Measurements from ENCODE around the gene HACE1.
"Not testable (repeated sequence)": the region's sequence is repeated elsewhere in the genome, so short reads cannot be mapped to it uniquely, and the experiment has no call there.

Gene HACE1

DNA sequence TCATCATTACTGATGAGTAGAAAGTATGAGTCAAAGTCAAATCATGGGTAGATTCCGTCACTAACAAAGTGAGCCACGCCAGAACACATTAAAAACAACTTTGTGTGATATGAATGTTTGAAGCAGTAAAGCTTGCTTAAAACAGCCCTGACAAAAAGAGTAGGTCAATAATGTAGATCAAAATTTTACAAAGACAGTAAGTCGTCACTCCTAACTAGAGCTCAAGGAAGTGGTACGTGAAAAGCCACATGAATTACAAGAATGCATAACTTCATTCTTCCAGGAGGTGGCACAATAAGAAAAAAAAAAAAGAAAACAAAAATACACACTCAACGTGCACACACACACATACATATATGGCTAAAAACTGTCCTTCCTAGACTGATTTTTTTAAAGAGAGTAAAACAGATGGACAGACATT, 69.9 kb downstream of the HACE1 start:
- Histone ChIP-seq H3K27me3 (ENCODE audit: control insufficient read depth in 1 of 2, insufficient read depth in 2 of 2, low read length in 2 of 2) (no peaks in the 10 kb centered on the region), H3K9ac (ENCODE audit: low read length in 2 of 2) (no peak overlapping the region), H3K4me3 (ENCODE audit: low read length in 2 of 2) (no peak overlapping the region)

DNA sequence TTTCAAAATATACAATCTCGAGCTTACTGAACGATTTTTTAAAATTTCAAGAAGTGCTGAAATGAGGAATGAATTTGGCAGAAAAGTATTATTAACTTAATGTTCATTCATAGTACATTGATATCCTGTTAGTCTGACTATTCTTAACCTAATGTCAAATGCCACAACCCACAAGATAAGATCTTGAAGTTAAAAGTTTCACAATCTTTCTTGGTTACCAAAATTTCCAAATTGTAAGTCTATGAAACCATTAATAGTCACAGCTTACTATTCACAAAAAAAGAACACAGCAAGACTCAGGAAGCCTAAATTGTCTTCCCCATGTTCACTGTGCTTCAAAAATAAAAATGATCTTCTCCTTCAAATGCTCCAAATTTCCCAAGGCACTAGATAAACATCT, 71.3 kb downstream of the HACE1 start:
- Histone ChIP-seq H3K27ac (ENCODE audit: low read length) (no peak overlapping the region), H3K9me3 (ENCODE audit: control insufficient read depth in 2 of 2, low read length in 2 of 2) (no peaks in the 10 kb centered on the region), H3K27me3 (ENCODE audit: control insufficient read depth in 1 of 2, insufficient read depth in 2 of 2, low read length in 2 of 2) (no peaks in the 10 kb centered on the region), H3K4me1 (ENCODE audit: control insufficient read depth, insufficient read depth, low read length) (no peaks in the 10 kb centered on the region), H3K4me3 (ENCODE audit: low read length in 2 of 2) (no peak overlapping the region), H3K36me3 (ENCODE audit: control insufficient read depth in 2 of 2, insufficient read depth in 2 of 2, low read length in 2 of 2) (peaks cover 0 to 6% of the 10 kb centered on the region in 2 donors), H3K9ac (ENCODE audit: low read length in 2 of 2) (no peak overlapping the region)

More for the DNA sequence above, 69.9 kb downstream of the HACE1 start:
- Histone ChIP-seq H3K4me1 (ENCODE audit: control insufficient read depth, insufficient read depth, low read length) (no peaks in the 10 kb centered on the region), H3K9me3 (ENCODE audit: control insufficient read depth in 2 of 2, low read length in 2 of 2) (no peaks in the 10 kb centered on the region), H3K36me3 (ENCODE audit: control insufficient read depth in 2 of 2, insufficient read depth in 2 of 2, low read length in 2 of 2) (no peaks in the 10 kb centered on the region), H3K27ac (ENCODE audit: low read length) (no peak overlapping the region)

DNA sequence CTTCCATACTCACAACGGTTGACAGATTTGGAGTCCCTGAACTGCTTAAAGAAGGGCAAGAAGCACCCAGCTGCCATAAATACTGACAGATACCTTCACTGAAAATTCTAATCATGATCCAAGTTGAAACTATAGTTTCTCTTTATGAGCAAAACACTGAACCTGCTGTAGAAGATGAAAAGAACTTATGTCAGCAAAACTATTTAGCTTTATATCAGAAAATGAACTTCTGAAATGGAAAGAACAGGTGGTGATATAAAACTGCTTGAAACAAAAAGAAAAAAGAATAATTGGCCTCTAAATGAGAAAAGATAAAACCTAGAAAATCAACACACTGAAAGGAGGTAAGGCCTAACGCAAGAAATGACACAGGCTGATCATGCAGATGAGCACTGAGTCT, 72.4 kb downstream of the HACE1 start:
- H3K4me3 ChIP-seq (ENCODE audit: low read length in 2 of 2): no peak overlapping the region
- no peaks in the 10 kb centered on the region for H3K27me3 ChIP-seq (ENCODE audit: control insufficient read depth in 1 of 2, insufficient read depth in 2 of 2, low read length in 2 of 2)
- no peak overlapping the region for H3K27ac ChIP-seq (ENCODE audit: low read length)
- H3K9me3 ChIP-seq (ENCODE audit: control insufficient read depth in 2 of 2, low read length in 2 of 2): no peaks in the 10 kb centered on the region
- H3K4me1 ChIP-seq (ENCODE audit: control insufficient read depth, insufficient read depth, low read length): no peaks in the 10 kb centered on the region
- H3K9ac ChIP-seq (ENCODE audit: low read length in 2 of 2): no peak overlapping the region
- peaks cover 0 to 7% of the 10 kb centered on the region in 2 donors for H3K36me3 ChIP-seq (ENCODE audit: control insufficient read depth in 2 of 2, insufficient read depth in 2 of 2, low read length in 2 of 2)

DNA sequence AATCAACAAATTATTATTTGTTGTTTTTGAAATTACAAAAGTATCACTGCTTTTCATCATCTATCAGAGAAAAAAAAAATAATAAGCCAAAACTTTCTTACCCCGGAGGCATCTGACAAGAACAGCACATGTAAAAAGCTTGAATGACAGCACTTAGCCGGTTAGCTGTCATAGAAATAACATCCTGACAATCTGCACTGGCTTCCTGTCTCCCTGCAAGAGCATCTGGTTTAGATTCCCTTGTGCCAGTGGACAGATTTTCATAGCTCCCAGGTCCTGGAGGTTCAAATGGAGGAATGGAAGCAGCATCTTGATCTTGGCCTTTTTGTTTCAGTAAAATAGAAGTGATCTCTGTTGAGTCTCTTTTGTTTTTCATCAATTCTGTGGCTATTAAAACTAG, 74.8 kb downstream of the HACE1 start:
- Histone ChIP-seq H3K9ac (ENCODE audit: low read length in 2 of 2) (no peak overlapping the region), H3K4me1 (ENCODE audit: control insufficient read depth, insufficient read depth, low read length) (no peaks in the 10 kb centered on the region), H3K9me3 (ENCODE audit: control insufficient read depth in 2 of 2, low read length in 2 of 2) (no peaks in the 10 kb centered on the region), H3K36me3 (ENCODE audit: control insufficient read depth in 2 of 2, insufficient read depth in 2 of 2, low read length in 2 of 2) (peaks cover 2 to 10% of the 10 kb centered on the region in 2 donors), H3K4me3 (ENCODE audit: low read length in 2 of 2) (no peak overlapping the region), H3K27me3 (ENCODE audit: control insufficient read depth in 1 of 2, insufficient read depth in 2 of 2, low read length in 2 of 2) (no peaks in the 10 kb centered on the region), H3K27ac (ENCODE audit: low read length) (no peak overlapping the region)

DNA sequence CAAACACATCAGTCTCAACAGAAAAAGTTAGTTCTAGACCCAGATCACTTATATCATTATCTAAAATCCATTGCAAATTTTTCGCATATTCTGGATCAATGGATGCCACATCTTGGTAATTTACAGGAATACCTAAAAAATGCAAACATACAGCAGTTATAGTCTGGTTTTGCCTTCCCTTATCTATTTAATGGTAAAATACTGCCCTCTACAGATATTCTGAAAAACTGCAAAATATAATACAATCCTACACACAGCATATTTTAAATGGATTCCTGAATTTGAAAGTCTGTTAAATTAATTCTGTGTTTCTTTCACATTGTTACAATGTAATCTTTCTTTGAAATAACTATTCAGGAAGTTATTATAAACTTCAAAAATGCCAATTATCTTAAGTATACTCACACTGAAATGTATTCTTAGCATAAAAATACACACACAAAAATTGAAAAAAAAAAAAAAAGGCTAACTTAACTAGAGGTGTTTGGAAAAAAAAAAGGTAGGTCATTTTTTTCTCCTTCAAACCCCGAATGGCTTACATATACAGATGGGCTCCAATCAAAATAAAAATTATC, 88.4 kb downstream of the HACE1 start:
- H3K27me3 ChIP-seq (ENCODE audit: control insufficient read depth in 1 of 2, insufficient read depth in 2 of 2, low read length in 2 of 2): no peaks in the 10 kb centered on the region
- no peak overlapping the region for H3K4me3 ChIP-seq (ENCODE audit: low read length in 2 of 2)
- no peak overlapping the region for H3K9ac ChIP-seq (ENCODE audit: low read length in 2 of 2)
- H3K4me1 ChIP-seq (ENCODE audit: control insufficient read depth, insufficient read depth, low read length): no peaks in the 10 kb centered on the region
- no peaks in the 10 kb centered on the region for H3K9me3 ChIP-seq (ENCODE audit: control insufficient read depth in 2 of 2, low read length in 2 of 2)
- no peak overlapping the region for H3K27ac ChIP-seq (ENCODE audit: low read length)
- peaks cover 0 to 3% of the 10 kb centered on the region in 2 donors for H3K36me3 ChIP-seq (ENCODE audit: control insufficient read depth in 2 of 2, insufficient read depth in 2 of 2, low read length in 2 of 2)

DNA sequence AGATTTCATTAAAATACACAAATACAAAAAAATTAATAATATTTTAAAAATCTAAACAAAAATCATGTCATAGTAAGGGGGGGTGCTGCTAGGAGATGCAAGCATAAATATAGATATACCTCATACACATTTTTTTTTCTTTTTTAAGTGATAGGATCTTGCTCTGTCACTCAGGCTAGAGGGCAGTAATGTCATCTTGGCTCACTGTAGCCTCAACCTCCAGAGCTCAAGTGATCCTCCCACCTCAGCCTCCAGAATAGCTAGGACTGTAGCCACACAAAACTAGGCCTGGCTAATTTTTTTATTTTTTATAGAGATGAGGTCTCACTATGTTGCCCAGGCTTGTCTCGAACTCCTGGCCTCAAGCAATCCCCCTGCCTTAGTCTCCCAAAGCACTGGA, 90.8 kb downstream of the HACE1 start:
- Histone ChIP-seq H3K4me3 (ENCODE audit: low read length in 2 of 2) (no peak overlapping the region), H3K9ac (ENCODE audit: low read length in 2 of 2) (no peak overlapping the region), H3K4me1 (ENCODE audit: control insufficient read depth, insufficient read depth, low read length) (no peaks in the 10 kb centered on the region), H3K27ac (ENCODE audit: low read length) (no peak overlapping the region), H3K27me3 (ENCODE audit: control insufficient read depth in 1 of 2, insufficient read depth in 2 of 2, low read length in 2 of 2) (no peaks in the 10 kb centered on the region), H3K36me3 (ENCODE audit: control insufficient read depth in 2 of 2, insufficient read depth in 2 of 2, low read length in 2 of 2) (peaks cover 0 to 5% of the 10 kb centered on the region in 2 donors), H3K9me3 (ENCODE audit: control insufficient read depth in 2 of 2, low read length in 2 of 2) (no peaks in the 10 kb centered on the region)

DNA sequence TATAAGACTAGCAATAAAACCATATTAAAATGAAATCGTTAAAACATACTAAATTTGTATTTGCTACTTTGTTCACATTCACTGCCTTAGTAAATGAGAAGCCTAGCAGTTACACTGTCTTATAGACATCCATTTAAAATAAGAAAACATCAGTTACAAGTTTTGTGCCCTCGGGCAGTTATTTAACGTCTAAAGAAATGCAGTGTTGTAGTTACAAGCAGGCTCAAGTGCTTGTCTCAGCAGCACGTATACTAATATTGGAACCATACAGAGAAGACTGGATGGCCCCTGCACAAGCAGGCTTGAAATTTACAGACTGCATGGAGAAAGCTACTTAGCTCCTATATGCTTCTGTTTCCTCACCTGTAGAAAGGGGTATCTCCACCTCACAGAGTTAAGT, 93.1 kb downstream of the HACE1 start:
- Histone ChIP-seq H3K4me1 (ENCODE audit: control insufficient read depth, insufficient read depth, low read length) (no peaks in the 10 kb centered on the region), H3K36me3 (ENCODE audit: control insufficient read depth in 2 of 2, insufficient read depth in 2 of 2, low read length in 2 of 2) (peaks cover 0 to 5% of the 10 kb centered on the region in 2 donors), H3K27ac (ENCODE audit: low read length) (no peak overlapping the region), H3K4me3 (ENCODE audit: low read length in 2 of 2) (no peak overlapping the region), H3K9me3 (ENCODE audit: control insufficient read depth in 2 of 2, low read length in 2 of 2) (no peaks in the 10 kb centered on the region), H3K9ac (ENCODE audit: low read length in 2 of 2) (no peak overlapping the region), H3K27me3 (ENCODE audit: control insufficient read depth in 1 of 2, insufficient read depth in 2 of 2, low read length in 2 of 2) (no peaks in the 10 kb centered on the region)

DNA sequence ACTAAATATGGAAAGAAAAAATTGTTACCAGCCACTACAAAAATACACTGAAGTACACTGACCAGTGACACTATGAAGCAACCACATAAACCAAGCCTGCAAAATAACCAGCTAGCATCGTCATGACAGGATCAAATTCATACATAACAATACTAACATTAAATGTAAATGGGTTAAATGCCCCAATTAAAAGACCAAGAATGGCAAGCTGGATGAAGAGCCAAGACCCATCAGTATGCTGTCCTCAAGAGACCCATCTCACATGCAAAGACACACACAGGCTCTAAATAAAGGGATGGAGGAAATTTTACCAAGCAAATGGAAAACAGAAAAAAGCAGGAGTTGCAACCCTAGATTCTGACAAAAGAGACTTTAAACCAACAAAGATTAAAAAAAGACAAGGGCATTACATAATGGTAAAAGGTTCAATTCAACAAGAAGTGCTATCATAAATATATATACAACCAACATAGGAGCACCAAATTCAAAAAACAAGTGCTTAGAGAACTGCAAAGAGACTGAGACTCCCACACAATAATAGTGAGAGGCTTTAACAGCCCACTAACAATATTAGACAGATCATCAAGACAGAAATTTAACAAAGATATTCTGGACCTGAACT, 104.8 kb downstream of the HACE1 start:
- H3K36me3 ChIP-seq (ENCODE audit: control insufficient read depth in 2 of 2, insufficient read depth in 2 of 2, low read length in 2 of 2): peaks cover 2 to 3% of the 10 kb centered on the region in 2 donors
- no peaks in the 10 kb centered on the region for H3K27me3 ChIP-seq (ENCODE audit: control insufficient read depth in 1 of 2, insufficient read depth in 2 of 2, low read length in 2 of 2)
- H3K27ac ChIP-seq (ENCODE audit: low read length): no peak overlapping the region
- H3K9ac ChIP-seq (ENCODE audit: low read length in 2 of 2): no peak overlapping the region
- H3K9me3 ChIP-seq (ENCODE audit: control insufficient read depth in 2 of 2, low read length in 2 of 2): peaks cover 3% of the 10 kb centered on the region in 2 donors
- H3K4me3 ChIP-seq (ENCODE audit: low read length in 2 of 2): no peak overlapping the region
- H3K4me1 ChIP-seq (ENCODE audit: control insufficient read depth, insufficient read depth, low read length): no peaks in the 10 kb centered on the region

DNA sequence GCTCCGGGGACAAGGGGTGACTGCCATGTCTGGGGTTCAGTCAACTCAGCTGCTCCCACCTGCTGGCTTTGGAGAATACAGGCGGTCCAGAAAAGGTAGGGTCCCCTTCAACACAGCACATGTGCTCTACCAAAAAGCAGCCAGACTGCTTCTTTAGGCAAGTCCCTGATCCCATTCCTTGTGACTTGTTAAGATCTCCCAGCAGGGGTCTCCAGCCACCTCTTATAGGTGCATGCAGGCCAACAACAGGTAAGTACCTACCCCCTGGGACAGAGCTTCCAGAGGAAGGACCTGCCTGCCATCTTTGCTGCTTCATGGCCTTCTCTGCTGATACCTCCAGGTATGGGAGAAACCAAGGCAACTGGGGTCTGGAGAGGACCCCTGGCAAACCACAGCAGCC, 106.5 kb downstream of the HACE1 start:
- Histone ChIP-seq H3K27ac (ENCODE audit: low read length) (no peak overlapping the region), H3K27me3 (ENCODE audit: control insufficient read depth in 1 of 2, insufficient read depth in 2 of 2, low read length in 2 of 2) (no peaks in the 10 kb centered on the region), H3K36me3 (ENCODE audit: control insufficient read depth in 2 of 2, insufficient read depth in 2 of 2, low read length in 2 of 2) (peaks cover 2 to 3% of the 10 kb centered on the region in 2 donors), H3K4me1 (ENCODE audit: control insufficient read depth, insufficient read depth, low read length) (no peaks in the 10 kb centered on the region), H3K9ac (ENCODE audit: low read length in 2 of 2) (no peak overlapping the region), H3K9me3 (ENCODE audit: control insufficient read depth in 2 of 2, low read length in 2 of 2) (peaks cover 3% of the 10 kb centered on the region in 2 donors), H3K4me3 (ENCODE audit: low read length in 2 of 2) (no peak overlapping the region)

DNA sequence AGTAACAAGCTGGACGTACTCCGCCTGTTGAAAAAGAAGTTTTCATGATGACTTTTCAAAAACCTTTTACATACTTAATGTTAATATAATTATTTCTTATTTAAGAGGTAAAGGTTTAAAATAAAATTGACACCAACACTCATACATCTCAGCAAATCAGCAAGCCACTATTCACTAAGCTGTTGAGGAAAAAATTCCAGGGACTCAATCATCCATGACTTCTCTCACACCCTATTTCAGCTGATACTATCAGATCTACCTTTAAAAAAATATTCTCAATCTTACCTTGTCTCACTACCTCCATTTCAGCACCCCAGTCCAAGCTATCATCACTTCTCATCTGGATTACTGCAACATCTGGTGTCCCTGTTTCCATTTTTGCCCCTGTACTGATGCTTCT, 109.3 kb downstream of the HACE1 start:
- Histone ChIP-seq H3K36me3 (ENCODE audit: control insufficient read depth in 2 of 2, insufficient read depth in 2 of 2, low read length in 2 of 2) (peaks cover 2 to 3% of the 10 kb centered on the region in 2 donors), H3K9ac (ENCODE audit: low read length in 2 of 2) (no peak overlapping the region), H3K9me3 (ENCODE audit: control insufficient read depth in 2 of 2, low read length in 2 of 2) (peaks cover 0 to 3% of the 10 kb centered on the region in 2 donors), H3K4me1 (ENCODE audit: control insufficient read depth, insufficient read depth, low read length) (no peaks in the 10 kb centered on the region), H3K27me3 (ENCODE audit: control insufficient read depth in 1 of 2, insufficient read depth in 2 of 2, low read length in 2 of 2) (no peaks in the 10 kb centered on the region), H3K27ac (ENCODE audit: low read length) (no peak overlapping the region), H3K4me3 (ENCODE audit: low read length in 2 of 2) (no peak overlapping the region)

DNA sequence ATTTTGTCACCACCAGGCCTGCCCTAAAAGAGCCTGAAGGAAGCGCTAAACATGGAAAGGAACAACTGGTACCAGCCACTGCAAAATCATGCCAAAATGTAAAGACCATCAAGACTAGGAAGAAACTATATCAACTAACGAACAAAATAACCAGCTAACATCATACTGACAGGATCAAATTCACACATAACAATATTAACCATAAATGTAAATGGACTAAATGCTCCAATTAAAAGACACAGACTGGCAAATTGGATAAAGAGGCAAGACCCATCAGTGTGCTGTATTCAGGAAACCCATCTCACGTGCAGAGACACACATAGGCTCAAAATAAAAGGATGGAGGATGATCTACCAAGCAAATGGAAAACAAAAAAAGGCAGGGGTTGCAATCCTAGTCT, 120.6 kb downstream of the HACE1 start:
- H3K9ac ChIP-seq (ENCODE audit: low read length in 2 of 2); H3K27me3 ChIP-seq (ENCODE audit: control insufficient read depth in 1 of 2, insufficient read depth in 2 of 2, low read length in 2 of 2); H3K9me3 ChIP-seq (ENCODE audit: control insufficient read depth in 2 of 2, low read length in 2 of 2); H3K36me3 ChIP-seq (ENCODE audit: control insufficient read depth in 2 of 2, insufficient read depth in 2 of 2, low read length in 2 of 2); H3K27ac ChIP-seq (ENCODE audit: low read length); H3K4me1 ChIP-seq (ENCODE audit: control insufficient read depth, insufficient read depth, low read length); H3K4me3 ChIP-seq (ENCODE audit: low read length in 2 of 2): not testable (repeated sequence)

Data from stomach smooth muscle (tissue), 2 donors.